HEK293 (cell line): Measurements from ENCODE around the gene MCTP1.

ENCODE experiments used
- CTCF ChIA-PET: fragments of 350-600 bp; formaldehyde crosslinking; extraction: SDS; loops from one replicate; lab custom pipeline; 2021; ENCODE audit warnings: antibody characterized with exemption; lab: Yijun Ruan, JAX
- POLR2A ChIA-PET: fragments of 300-600 bp; formaldehyde crosslinking; extraction: SDS; loops from one replicate; lab custom pipeline; 2020; ENCODE audit warnings: antibody characterized with exemption, inconsistent platforms; lab: Yijun Ruan, JAX
- H3K27ac ChIP-seq: fragments of 200-500 bp; sonication (Bioruptor generic); 2 replicates; pipeline ENCODE4 v1.5.1; 2014; ENCODE audit warnings: low read depth, low read length, control low read depth, inconsistent platforms; ENCODE audit errors: extremely low read depth
- H3K36me3 ChIP-seq, 2 experiments: fragments of 200-500 bp in 1 of 2; sonication (Bioruptor generic) in 1 of 2; 1 replicate in 1 of 2; 2 replicates in 1 of 2; pipeline ENCODE4 v1.5.1; 2014 to 2017; ENCODE audit warnings: inconsistent platforms in 2 of 2, low read length in 2 of 2; ENCODE audit not compliant: control insufficient read depth in 2 of 2, insufficient read depth in 1 of 2
- H3K4me1 ChIP-seq: fragments of 200-500 bp; sonication (Bioruptor generic); 2 replicates; pipeline ENCODE4 v1.5.1; 2014; ENCODE audit warnings: mild to moderate bottlenecking, low read length, inconsistent platforms; ENCODE audit not compliant: control insufficient read depth, insufficient read depth
- H3K4me3 ChIP-seq: 2 replicates; pipeline ENCODE4 v1.5.1; 2011; ENCODE audit warnings: low read depth, mild to moderate bottlenecking, control low read depth, low read length, moderate library complexity
- H3K9me3 ChIP-seq: fragments of 200-500 bp; sonication (Bioruptor generic); 2 replicates; pipeline ENCODE4 v1.5.1; 2014; ENCODE audit warnings: low read depth, low read length, inconsistent platforms; ENCODE audit not compliant: control insufficient read depth, insufficient read depth
- HIC1 ChIP-seq: fragments of 450-650 bp; formaldehyde crosslinking; IDR thresholded peaks from 2 replicates; pipeline ENCODE4 v1.5.1; 2016; ENCODE audit warnings: missing biosample characterization, missing genetic modification characterization
- HOXC10 ChIP-seq: sonication (generic); formaldehyde crosslinking; IDR thresholded peaks from 2 replicates; pipeline ENCODE4 v1.8.1; 2023; ENCODE audit warnings: mild to moderate bottlenecking, missing genetic modification reagents
- KLF10 ChIP-seq: fragments of 450-650 bp; IDR thresholded peaks from 2 replicates; pipeline ENCODE4 v1.5.1; 2018; ENCODE audit warnings: missing biosample characterization, mild to moderate bottlenecking, missing genetic modification characterization
- SCRT1 ChIP-seq: fragments of 450-650 bp; formaldehyde crosslinking; IDR thresholded peaks from 2 replicates; pipeline ENCODE4 v1.5.1; 2016; ENCODE audit warnings: missing biosample characterization, missing genetic modification characterization, borderline replicate concordance
- ZBTB44 ChIP-seq: fragments of 450-650 bp; IDR thresholded peaks from 2 replicates; pipeline ENCODE4 v1.5.1; 2018; ENCODE audit warnings: missing biosample characterization, mild to moderate bottlenecking, missing genetic modification characterization
- ZBTB48 ChIP-seq: fragments of 450-650 bp; formaldehyde crosslinking; IDR thresholded peaks from 2 replicates; pipeline ENCODE4 v1.5.1; 2016; ENCODE audit warnings: missing biosample characterization, missing genetic modification characterization
- ZNF10 ChIP-seq: fragments of 450-650 bp; formaldehyde crosslinking; IDR thresholded peaks from 2 replicates; pipeline ENCODE4 v1.5.1; 2017; ENCODE audit warnings: missing biosample characterization, missing genetic modification characterization
- ZNF175 ChIP-seq: fragments of 450-650 bp; formaldehyde crosslinking; IDR thresholded peaks from 2 replicates; pipeline ENCODE4 v1.5.1; 2016; ENCODE audit warnings: missing biosample characterization, missing genetic modification characterization
- ZNF2 ChIP-seq: fragments of 450-650 bp; formaldehyde crosslinking; IDR thresholded peaks from 2 replicates; pipeline ENCODE4 v1.5.1; 2016; ENCODE audit warnings: missing biosample characterization, missing genetic modification characterization
- ZNF341 ChIP-seq: fragments of 450-650 bp; formaldehyde crosslinking; IDR thresholded peaks from 2 replicates; pipeline ENCODE4; 2016; ENCODE audit warnings: low read depth, missing biosample characterization, missing genetic modification characterization
- ZNF362 ChIP-seq: fragments of 450-650 bp; formaldehyde crosslinking; IDR thresholded peaks from 2 replicates; pipeline ENCODE4 v1.5.1; 2016; ENCODE audit warnings: missing biosample characterization, missing genetic modification characterization
- ZNF514 ChIP-seq: fragments of 450-650 bp; formaldehyde crosslinking; IDR thresholded peaks from 2 replicates; pipeline ENCODE4 v1.5.1; 2016; ENCODE audit warnings: missing biosample characterization, missing genetic modification characterization
- ZNF521 ChIP-seq: fragments of 450-650 bp; formaldehyde crosslinking; IDR thresholded peaks from 2 replicates; pipeline ENCODE4 v1.5.1; 2017; ENCODE audit warnings: missing biosample characterization, mild to moderate bottlenecking, missing genetic modification characterization
- ZNF561 ChIP-seq: fragments of 450-650 bp; IDR thresholded peaks from 2 replicates; pipeline ENCODE4 v1.5.1; 2018; ENCODE audit warnings: missing biosample characterization, missing genetic modification characterization, borderline replicate concordance
- ZNF610 ChIP-seq: fragments of 450-650 bp; formaldehyde crosslinking; IDR thresholded peaks from 2 replicates; pipeline ENCODE4 v1.5.1; 2016; ENCODE audit warnings: missing biosample characterization, missing genetic modification characterization, borderline replicate concordance
- ZNF768 ChIP-seq: fragments of 450-650 bp; formaldehyde crosslinking; IDR thresholded peaks from 2 replicates; pipeline ENCODE4 v1.5.1; 2018; ENCODE audit warnings: missing biosample characterization, mild to moderate bottlenecking, missing genetic modification characterization
- ZNF785 ChIP-seq: fragments of 450-650 bp; formaldehyde crosslinking; IDR thresholded peaks from 2 replicates; pipeline ENCODE4 v1.5.1; 2016; ENCODE audit warnings: missing biosample characterization, missing genetic modification characterization
- ZNF791 ChIP-seq: fragments of 450-650 bp; formaldehyde crosslinking; IDR thresholded peaks from 2 replicates; pipeline ENCODE4 v1.5.1; 2016; ENCODE audit warnings: missing biosample characterization, missing genetic modification characterization

The MCTP1 gene

GRCh38 chr5:95224701-95225459 is 60.0 kb downstream of the MCTP1 start:
- ChIA-PET POLR2A (no interaction called here), CTCF (interaction anchor here (0.6 kb wide), 1 partner anchor 14 kb away, joined by 3 read pairs; no protein-coding TSS in a partner anchor)
- H3K9me3 ChIP-seq = no peaks in the 10 kb centered on the region
- H3K4me3 ChIP-seq = no peak overlapping the region
- no peak overlapping the region for H3K27ac ChIP-seq
- no peaks in the 10 kb centered on the region for H3K36me3 ChIP-seq
- H3K4me1 ChIP-seq = no peaks in the 10 kb centered on the region
- no peak for TF ChIP-seq ZNF768
- TF ChIP-seq ZBTB44 = no peak
- TF ChIP-seq HOXC10 (CRISPR knock-in tag) = no peak
- no peak for TF ChIP-seq ZNF521
- no peak for TF ChIP-seq ZBTB48 (tag by site-specific recombination)
- TF ChIP-seq ZNF785 (tag by site-specific recombination) = no peak
- no peak for TF ChIP-seq ZNF610 (tag by site-specific recombination)
- TF ChIP-seq ZNF561 = no peak
- TF ChIP-seq ZNF175 (tag by site-specific recombination) = no peak
- no peak for TF ChIP-seq ZNF2
- TF ChIP-seq ZNF514 (tag by site-specific recombination) = no peak
- no peak for TF ChIP-seq ZNF362 (tag by site-specific recombination)

GRCh38 chr5:95223566-95224258 is 61.2 kb downstream of the MCTP1 start:
- Histone ChIP-seq H3K4me1 (no peaks in the 10 kb centered on the region), H3K9me3 (no peaks in the 10 kb centered on the region), H3K4me3 (no peak overlapping the region), H3K27ac (no peak overlapping the region), H3K36me3 (no peaks in the 10 kb centered on the region)
- no peak for TF ChIP-seq HIC1 (tag by site-specific recombination)
- TF ChIP-seq SCRT1 = no peak
- no peak for TF ChIP-seq ZNF791 (tag by site-specific recombination)
- TF ChIP-seq ZNF341 (tag by site-specific recombination) = no peak
- POLR2A ChIA-PET = no interaction called here
- CTCF ChIA-PET = interaction anchor here (0.6 to 0.7 kb wide), 2 partner anchors 171 to 441 kb away, joined by 3 read pairs; no protein-coding TSS in a partner anchor

GRCh38 chr5:95222836-95223235 is 62.1 kb downstream of the MCTP1 start:
- CTCF ChIA-PET = no interaction called here
- H3K36me3 ChIP-seq = no peaks in the 10 kb centered on the region
- H3K4me3 ChIP-seq = no peak overlapping the region
- H3K27ac ChIP-seq = no peak overlapping the region
- no peaks in the 10 kb centered on the region for H3K9me3 ChIP-seq
- no peaks in the 10 kb centered on the region for H3K4me1 ChIP-seq
- TF ChIP-seq ZNF10 (tag by site-specific recombination) = peak; percentile 97
- no peak for TF ChIP-seq KLF10
- POLR2A ChIA-PET = no interaction called here
